ENCODE results near the gene KIF1B.
"Not testable (repeated sequence)": the region's sequence is repeated elsewhere in the genome, so short reads cannot be mapped to it uniquely, and the experiment has no call there.

KIF1B gene

DNA sequence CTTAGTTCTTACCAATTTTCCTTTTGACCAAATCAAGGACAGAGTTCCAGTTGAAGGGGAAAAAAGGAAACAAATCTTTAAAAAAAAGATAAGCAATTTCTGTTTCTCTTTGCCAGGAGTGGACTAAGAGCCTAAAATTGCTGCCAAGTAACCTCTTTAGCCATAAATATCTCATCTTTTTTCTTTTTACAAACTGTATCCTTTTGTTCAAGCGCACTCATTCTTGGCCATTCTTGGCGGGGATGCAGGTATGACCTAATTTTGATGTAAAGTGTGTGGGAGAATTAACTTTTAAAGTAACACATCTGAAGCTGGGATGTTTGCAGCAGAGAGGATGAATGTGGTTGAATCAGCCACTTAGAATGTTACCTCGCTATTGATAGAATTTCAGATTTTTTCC is 13.4 kb upstream of the KIF1B start:
- no peak for DNase-seq

DNA sequence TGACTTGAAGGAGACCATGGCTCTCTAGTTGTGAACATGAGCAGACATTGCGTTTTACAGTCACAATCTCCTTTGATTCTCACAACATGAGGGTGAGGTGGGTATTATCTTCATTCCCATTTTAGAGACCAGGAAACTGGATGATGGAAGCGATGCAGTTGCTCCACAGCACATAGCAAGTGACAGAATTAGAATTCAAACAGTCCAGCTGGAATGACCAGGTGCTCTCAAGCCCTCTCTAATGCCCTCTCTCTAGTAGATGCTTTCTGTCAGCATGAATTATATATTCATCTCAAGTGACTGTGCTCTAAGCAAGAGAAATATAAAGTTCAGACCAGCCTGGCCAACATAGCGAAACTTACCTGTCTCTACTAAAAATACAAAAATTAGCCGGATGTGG is 9.8 kb upstream of the KIF1B start:
- DNase-seq = no peak

DNA sequence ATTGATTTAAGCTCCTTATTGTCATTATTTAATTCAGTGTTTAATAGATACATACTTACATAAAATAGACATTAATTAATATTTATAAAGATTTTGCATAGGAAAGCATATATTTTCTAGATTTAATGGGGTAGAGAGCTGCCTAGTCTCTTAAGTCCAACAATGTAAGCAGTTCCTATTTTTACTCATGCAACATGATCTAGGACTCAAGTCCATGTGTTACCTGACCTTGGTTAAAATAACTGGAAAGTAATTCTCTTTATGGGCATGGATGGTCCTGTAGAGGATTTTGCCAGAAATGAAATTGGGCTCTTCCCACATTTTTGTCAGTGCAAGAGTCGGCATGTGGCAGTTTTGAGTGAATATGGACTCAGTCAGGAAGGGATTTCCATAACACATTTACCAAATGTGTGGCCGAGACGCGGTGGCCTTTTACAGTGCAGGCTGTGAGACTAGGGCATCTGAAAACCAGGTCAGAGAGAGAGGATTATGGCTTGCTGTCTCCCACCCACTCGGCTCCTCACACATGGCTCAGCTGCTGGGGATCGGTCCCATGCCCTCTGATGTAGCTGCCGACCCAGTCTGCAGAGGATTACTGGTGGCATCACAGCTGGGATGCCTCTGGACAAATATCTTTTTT is 6.2 kb upstream of the KIF1B start:
- no peak for DNase-seq

DNA sequence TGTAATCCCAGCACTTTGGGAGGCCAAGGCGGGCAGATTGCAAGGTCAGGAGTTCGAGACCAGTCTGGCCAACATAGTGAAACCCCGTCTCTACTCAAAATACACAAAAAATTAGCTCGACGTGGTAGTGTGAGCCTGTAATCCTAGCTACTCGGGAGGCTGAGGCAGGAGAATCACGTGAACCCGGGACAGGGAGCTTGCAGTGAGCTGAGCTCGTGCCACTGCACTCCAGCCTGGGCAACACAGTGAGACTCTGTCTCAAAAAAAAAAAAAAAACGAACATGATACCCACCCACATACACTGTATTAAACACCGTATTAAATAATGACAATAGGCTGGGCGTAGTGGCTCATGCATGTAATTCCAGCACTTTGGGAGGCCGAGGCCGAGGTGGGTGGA is 5.2 kb upstream of the KIF1B start:
- DNase-seq = not testable (repeated sequence)

DNA sequence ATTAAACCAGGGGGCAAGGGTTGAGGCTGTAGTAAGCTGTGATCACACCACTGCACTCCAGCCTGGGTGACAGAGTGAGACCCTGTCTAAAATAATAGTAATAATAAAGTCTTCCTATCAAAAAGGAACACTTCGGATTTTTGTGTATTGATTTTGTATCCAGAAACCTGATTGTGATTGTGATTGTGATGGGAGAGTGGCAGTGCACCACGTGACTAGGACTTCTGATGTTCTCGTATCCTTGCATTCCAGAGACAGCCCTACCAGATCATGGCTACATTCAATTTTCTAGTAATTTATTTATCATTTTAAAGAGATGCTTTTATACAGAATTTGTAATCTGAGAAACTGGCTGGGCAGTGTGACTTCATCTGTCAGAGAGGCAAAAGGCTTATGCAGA is 2.6 kb upstream of the KIF1B start:
- DNase-seq = no peak

- DNase-seq = no peak
Observed at GRCh38 chr1:10208537-10208936, 1.8 kb upstream of the KIF1B start.

- DNase-seq = no peak
Observed at GRCh38 chr1:10209590-10209904, 823 bp upstream of the KIF1B start.

DNA sequence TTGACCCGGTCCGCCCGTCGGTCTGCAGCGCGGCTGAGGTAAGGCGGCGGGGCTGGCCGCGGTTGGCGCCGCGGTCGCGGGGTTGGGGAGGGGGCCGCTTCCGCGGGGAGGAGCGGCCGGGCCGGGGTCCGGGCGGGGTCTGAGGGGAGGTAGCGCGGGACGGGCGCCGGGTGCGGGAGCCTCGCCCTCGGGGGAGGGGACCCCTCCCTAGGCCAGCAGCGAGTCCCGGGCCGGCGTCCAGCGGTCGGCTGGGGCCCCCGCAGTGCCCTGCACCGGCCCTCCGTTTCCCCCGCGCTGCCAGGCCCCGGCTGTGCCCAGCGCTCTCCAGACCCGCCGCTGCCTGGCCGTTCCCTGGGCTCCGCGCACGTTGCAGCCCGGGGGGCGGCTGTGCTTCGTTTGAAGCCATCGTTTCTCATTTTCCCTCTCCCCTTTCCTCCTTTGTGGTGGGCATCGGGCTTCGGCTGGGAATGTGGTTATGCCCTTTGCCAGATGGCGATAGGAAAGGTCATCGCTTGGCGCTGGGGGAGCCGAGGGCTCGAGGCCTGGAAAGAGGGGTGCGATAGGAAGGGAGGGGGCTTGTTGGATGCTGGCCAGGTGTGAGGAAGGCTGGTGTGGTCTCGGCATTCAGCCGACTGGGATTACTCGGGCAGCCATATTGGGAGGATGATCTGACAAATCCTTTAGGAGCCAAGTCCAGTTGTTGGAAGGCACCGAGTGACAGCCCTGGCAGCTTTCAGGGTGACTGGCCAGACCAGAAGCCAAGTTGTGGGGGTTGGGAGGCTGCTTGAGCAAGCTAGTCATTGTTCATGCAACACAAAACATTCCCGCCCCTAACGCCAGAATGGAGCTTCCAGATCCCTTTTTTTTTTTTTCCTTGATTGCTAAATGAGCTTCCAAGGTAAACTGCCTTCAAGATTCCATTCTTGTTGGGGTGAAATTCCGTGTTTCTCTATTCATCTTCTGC is 753 bp downstream of the KIF1B start:
- DNase-seq = no peak

GRCh38 chr1:10211805-10212410 is 1.5 kb downstream of the KIF1B start:
- peak in 1 of 2 experiments; percentile 16 for DNase-seq

DNA sequence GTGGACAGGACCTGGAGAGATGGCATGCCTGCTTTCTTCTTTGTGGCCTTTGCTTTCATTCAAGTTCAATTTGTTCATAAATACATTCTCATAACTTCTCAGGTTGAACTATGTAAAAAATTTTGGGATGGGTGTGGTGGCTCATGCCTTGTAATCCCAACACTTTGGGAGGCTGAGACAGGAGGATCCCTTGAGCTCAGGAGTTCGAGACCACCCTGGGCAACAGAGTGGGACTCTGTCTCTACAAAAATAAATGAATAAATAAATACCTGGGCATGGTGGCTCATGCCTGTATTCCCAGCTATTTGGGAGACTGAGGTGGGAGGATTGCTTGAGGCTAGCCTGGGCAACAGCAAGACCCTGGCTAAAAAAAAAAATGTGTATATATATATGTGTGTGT is 2.1 kb downstream of the KIF1B start:
- no peak for DNase-seq

- no peak for DNase-seq
Observed at GRCh38 chr1:10213186-10213705, 2.9 kb downstream of the KIF1B start.

- no peak for DNase-seq
Observed at GRCh38 chr1:10216090-10216749, 5.8 kb downstream of the KIF1B start.

GRCh38 chr1:10217748-10218441 is 7.5 kb downstream of the KIF1B start:
- no peak for DNase-seq

GRCh38 chr1:10220200-10220599 is 9.8 kb downstream of the KIF1B start:
- no peak for DNase-seq

DNA sequence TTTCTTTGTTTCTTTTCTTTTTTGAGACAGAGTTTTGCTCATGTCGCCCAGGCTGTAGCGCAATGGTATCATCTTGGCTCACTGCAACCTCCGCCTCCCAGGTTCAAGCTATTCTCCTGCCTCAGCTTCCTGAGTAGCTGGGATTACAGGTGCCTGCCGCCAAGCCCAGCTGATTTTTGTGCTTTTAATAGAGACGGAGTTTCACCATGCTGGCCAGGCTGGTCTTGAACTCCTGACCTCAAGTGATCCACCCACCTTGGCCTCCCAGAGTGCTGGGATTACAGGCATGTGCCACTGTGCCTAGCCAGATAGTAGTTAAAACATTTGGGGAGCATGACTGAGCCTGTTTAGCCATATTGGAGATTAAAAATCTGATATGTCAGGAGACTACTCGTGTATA is 10.3 kb downstream of the KIF1B start:
- DNase-seq = not testable (repeated sequence)

DNA sequence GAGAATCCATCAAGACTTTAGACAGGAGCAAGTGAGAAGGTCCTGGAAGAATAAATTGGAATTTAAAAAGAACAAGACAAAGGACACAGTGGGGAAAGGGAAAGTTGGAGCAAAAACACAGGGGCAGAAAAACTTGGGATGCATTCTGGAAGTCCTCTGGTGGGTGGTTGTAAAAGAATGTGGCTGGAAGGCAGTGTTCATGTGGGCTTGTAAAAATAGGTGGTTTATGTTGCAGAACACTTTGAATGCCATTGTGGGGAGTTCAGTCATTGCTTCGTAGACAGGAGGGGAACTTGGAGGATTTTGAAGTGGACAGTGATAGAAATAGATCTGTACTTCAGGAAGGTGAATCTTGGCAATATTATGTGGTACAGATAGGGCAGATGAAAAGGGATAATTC is 15.2 kb downstream of the KIF1B start:
- DNase-seq = no peak

- no peak for DNase-seq
Observed at GRCh38 chr1:10228528-10228927, 18.2 kb downstream of the KIF1B start.

DNA sequence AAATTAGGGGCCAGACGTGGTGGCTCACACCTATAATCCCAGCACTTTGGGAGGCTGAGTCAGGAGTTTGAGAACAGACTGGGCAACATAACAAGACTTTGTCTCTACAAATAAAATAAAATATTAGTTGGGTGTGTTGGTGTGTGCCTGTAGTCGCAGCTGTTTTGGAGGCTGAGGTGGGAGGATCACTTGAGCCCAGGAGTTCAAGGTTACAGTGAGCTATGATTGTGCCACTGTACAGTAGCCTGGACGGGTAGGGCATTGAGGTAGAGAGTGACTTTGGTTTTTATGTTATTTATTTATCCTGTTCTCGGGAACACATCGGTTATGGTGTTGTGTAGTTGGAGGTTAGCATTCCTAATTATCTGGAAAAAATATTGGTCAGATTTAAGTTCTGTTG is 19.5 kb downstream of the KIF1B start:
- DNase-seq = no peak

- DNase-seq = no peak
Observed at GRCh38 chr1:10232163-10232562, 21.8 kb downstream of the KIF1B start.

DNA sequence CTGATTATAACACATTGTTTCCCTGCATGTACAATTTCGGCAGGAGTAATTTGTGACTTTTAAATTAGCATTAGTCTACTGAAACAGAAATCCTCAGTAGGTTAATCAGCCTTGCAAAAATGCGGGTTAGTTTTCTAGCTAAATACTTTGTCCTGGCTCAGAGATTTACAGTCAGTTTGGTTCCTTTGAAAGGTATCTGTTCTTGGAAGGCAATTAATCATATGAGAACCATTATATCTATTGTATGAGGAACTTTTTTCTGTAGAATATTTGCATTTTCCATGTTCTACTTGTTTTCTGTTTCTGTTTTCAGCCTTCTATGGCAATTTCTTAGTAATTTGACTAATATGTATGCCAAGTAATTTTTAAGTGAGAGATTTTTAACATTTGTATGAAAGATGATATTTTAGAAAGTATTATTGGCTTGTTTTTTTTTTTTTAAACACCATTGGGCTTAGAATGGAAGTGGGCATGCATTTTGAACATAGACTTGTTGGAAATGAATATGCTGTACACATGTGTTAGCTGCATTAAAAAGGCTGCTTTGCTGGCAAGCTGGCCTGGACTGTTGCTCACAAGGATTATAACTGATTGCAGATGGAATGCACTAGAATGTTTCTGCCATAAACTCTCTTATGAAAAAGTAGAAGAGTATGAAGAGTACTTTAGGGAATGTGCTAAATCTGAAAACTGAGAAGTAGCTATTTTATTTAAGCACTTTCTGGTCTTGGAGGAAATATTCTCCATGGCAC is 26.2 kb downstream of the KIF1B start:
- no peak for DNase-seq

DNA sequence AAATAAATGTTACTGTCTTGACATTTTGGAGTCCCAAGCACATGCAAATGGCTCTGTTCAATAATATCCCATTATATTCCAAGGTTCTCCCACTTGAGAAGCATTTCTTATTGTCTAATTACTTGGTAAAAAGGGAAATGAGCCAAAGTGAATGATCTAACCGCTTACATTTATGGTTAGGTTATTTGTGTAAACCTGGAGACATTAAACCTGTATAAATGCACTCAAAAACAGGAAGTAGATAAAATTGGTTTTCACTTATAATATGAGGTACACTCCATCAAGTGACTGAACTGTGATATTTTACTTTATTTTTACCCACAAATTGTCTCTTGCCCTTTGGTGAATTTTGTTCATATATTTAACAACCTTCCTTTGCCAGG is 26.8 kb downstream of the KIF1B start:
- DNase-seq = no peak

DNA sequence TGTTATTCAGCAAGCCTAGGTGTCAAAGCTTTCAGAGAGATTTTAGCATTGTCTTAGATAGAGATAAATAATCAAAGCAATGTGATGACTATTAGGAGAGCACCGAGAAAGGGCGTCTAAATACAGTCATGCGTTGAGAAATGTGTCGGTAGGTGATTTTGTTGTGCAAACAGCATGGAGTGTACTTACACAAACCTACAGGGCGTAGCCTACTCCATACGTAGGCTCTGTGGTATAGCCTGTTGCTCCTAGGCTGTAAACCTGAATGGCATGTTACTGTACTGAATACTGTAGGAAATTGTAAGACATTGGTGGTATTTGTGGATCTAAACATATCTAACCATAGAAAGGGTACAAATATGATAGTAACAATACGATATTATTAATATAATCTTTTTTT is 31.8 kb downstream of the KIF1B start:
- no peak for DNase-seq
